ENCODE results near the gene CSAD. TPM values are rescaled to one million over a fixed set of nuclear protein-coding genes. Genes with fewer than 3 reads are reported as not detected.
"Not testable (repeated sequence)": the region's sequence is repeated elsewhere in the genome, so short reads cannot be mapped to it uniquely, and the experiment has no call there.

Gene CSAD
- total RNA-seq, 1 donor from 2014 or later, result 17.3 TPM

DNA sequence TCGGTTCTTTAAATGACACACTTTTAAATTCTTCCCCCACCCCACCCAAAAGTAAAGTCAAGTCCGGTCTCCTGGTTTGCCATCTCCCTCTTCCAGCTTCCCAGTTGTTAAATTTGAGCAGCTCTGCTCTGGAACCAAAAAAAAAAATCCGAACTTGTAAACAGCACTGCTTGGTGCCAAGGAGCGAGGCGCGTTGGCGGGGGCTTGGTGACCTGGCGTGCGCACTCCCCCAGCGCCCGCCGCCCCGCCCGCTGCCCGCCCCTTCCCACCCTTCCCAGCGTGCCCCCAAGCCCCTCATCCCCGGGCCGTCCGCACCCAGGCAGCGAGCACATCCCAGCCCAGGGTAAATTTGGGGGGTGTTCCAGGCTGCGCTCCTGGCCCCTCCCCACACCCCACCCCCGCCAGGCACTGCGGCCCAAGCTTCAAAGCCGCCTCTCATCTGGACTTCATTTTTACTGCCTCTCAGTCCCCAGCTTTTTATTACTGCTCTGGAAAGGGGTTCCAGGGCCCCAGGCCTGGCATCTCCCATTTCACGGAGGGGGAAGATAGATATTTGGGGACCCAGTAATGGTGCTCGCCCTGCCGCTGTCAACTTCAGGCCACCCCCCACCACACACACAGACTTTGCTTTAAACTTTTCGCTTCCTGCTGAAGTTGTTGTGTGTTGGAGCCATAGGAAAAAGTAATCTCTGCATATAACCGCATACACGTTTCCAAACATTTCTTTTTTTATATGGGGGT, 38.0 kb upstream of the CSAD start:
- DNase-seq (ENCODE audit: extremely low read depth, low read depth, low spot score), result no peak

DNA sequence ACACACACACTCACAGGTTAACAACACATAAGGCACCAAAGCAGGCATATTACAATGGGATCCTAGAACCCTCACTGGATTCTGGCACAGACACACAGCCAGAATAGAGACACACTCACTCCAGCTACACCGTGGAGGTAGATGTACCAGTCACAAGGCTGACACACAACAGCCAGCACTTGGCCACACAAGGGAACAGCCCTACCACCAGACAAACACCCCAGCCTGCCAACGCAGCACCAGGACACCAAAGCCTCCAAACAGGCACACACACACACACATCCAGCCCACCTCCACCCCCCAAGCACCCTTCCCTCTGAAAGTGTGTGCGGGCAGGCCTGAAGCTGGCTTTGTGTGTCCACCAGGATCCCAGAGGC, 37.2 kb upstream of the CSAD start:
- no peak for DNase-seq (ENCODE audit: extremely low read depth, low read depth, low spot score)

DNA sequence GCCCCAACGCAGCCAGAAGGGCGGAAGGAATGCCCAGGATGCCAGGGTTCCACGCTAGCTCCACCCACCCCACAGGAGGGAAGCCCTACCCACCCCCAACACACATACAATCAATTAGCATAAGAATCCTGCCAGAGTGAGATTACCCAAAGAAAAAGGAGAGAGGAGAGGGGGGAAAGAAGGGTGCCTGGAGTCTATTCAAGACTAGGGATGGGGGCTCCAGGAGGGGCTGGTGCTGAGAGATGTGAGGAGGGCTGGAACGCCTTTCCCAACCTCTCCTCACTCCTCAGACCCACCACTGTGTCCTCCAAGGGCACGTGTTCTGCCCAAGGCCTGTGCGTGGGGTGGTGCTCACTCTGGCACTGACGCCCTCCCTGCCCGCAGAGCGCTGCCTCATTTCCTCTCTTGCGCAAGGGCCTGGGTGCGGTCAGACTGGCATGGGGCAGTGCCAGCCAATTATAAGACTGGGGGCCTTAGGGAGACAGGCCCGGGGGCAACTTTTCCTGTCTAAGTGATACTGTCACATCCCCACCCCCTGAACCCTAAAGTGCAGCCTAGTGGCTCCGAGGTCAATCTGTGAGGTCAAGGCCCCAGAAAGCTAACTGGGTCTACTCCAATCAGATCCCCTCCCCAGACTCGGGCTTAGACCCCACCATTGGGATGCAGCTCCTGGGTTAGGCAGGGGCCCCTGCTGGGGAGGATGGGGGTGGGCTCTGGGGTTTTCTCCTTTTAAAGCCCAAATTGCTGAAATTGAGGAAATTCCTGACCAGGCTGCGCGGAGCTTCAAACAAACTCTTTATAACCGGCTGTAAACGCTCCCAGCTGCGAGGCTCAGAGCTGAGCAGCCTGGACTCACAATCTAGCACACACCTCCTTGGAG, 36.6 kb upstream of the CSAD start:
- DNase-seq (ENCODE audit: extremely low read depth, low read depth, low spot score), result no peak

DNA sequence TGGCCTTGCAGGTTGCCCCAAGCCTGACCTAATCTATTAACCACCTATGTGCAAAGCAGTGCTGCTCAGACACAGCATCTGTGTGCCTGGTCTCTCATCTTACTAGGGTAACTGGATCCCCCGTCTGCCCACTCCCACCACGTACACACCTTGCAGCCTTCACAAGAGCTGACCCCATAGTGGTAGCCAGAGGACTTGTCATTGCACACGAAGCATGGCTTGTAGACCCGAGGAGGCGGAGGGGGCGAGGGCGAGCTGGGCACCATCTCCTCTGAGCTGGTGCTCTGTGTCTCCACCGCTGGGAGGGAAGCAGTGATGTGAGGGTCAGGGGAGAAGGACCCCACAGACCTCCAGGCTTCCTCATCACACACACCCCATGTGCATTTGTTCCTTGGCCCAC, 34.8 kb upstream of the CSAD start:
- DNase-seq (ENCODE audit: extremely low read depth, low read depth, low spot score), result no peak

DNA sequence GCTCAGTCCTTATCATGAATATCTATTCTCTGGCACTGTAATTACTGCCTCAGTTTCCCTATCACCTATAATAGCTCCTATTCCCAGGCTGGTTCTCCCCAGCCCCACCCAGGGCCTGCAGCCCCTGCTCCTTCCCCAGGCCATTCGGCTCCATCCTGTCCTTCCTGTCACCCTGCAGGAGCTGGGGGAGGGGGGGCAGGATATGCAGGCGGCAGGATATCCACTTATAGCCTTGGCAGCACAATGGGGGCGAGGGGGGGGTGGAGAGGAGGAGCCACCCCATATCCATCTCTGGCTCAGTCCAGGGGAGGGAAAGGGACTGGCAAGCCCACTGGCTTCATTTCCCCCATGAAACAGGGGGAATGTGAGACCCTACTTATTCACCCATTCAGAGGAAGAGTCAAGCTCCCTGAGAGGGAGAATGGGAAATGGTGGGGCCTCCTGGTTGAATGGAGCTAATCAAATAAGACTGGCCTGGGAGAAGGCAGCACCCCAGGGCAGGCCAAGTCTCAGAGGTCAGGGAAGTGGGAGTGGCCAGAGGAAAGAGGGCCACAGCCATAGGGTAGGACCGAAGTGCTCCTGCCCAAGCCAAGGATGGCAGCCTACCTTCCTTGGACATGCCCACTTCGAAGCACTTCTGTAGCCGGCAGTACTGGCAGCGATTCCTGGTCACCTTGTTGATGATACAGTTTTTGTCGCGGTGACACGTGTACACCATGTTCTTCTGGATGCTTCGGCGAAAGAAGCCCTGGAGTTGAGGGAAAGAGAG, 34.1 kb upstream of the CSAD start:
- DNase-seq (ENCODE audit: extremely low read depth, low read depth, low spot score), result no peak

DNA sequence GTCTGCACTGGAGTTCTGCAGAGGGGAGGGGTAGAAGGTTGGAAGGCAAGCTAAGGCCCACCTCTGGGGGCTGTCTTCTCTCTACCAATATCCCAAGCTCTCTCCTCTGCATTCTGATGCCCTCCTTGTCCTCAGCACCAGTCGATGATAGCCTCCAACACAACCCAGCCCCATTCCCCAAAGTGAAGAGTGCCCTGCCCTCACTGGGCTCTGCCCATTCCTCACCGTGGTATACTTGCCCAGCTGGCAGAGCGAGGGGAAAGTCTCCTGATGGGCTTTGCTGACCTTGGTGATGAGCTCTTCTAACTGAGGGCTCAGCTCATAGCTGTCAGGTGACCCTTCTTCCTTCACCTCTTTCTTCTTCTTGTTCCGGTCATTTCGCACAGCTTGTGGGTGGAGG, 33.5 kb upstream of the CSAD start:
- no peak for DNase-seq (ENCODE audit: extremely low read depth, low read depth, low spot score)

DNA sequence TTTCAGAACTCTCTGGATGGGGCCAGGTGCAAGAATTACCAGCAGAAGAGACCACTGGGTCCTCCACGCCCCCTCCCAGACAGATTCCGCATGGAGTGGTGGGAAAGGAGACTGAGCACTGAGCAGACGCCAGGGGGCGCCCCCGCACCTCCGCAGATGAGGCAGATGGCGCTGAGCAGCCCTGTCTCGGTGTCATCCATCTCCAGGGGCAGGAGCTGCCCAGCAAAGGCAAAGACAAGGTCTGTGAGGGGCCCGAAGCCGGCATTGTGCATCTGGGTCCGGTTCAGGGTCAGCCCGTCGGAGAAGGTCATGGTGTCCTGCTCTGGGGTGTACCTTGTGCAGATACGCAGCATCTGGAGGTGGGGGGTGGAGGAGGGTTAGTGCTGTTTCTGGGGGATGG, 32.6 kb upstream of the CSAD start:
- DNase-seq (ENCODE audit: extremely low read depth, low read depth, low spot score), result no peak

DNA sequence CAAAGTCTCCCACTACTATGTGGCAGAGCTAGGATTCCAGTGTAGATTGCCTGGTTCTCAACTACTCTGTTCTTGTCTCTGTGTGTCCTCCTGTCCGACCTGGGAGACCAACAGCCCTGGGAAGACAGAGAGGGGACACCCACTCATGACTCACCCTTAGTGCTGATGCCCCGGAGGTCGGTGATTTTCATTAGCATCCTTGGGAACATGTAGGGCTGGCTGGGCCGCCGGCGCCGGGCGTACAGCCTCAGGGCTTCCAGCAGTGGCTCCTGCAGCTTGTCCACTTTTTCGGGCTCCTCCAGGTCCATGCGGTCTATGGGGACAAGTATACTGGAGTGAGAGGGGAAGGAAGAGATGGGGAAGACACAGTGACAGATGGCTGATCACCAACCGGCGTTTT, 32.2 kb upstream of the CSAD start:
- no peak for DNase-seq (ENCODE audit: extremely low read depth, low read depth, low spot score)

DNA sequence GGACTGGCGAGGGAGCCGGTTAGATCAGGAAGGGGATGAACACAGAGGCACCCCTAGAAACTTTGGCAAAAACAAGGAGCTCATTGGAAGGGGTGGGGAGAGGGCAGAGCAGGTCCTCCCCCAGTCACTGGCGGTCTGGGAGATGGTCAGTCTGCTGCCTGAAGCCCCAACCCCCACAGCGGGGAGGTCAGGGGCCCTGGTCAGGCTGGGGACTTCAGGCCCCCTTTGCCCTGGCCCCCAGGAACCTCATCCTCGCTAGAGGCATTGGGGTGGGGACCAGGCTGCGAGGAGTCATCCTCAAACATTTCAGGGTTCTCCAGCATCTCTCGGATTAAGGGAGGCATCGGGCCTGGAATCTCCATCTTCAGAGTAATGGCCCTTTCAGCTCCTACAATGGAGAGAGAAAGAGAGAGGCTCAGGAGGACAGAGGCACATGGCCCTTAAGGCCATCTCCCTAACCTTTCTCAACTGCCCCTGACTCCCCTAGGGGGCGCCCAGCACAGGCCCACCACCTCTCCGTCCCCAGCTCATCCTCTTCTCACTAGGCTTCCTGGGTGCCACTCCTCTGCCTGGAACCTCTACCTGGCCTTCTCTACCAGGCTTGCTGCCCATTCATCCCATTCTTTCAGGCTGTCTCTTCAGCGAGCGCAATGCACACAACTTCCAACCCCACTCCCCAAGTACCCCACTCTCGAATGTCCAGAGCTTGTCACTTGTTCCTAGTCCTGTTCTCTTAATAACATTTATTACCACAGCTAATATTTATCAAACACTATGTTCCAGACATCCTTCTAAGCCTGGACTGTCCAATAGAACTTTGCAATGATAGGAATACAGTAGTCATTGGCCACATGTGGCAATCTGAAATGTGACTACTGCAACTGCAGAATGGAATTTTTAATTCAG, 31.0 kb upstream of the CSAD start:
- no peak for DNase-seq (ENCODE audit: extremely low read depth, low read depth, low spot score)

DNA sequence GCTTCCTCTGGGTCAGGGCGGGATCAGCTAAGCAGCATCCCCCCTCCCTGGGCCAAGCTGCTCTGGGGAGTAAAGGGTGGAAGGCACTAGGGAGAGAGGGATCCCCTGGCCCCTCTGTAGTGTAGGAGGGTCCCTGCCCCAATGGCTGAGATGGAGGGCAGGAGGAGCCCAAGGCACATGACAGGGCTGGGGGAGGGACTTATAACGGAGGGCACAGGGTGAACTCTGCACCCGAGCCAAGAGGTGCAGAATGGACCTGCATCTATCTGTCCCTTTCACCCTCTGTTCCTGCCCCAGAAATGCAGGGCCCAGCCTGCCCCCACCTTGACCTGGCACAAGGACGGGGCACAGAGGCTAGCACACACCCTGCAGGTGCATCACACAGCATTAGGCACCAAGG, 30.1 kb upstream of the CSAD start:
- no peak for DNase-seq (ENCODE audit: extremely low read depth, low read depth, low spot score)

DNA sequence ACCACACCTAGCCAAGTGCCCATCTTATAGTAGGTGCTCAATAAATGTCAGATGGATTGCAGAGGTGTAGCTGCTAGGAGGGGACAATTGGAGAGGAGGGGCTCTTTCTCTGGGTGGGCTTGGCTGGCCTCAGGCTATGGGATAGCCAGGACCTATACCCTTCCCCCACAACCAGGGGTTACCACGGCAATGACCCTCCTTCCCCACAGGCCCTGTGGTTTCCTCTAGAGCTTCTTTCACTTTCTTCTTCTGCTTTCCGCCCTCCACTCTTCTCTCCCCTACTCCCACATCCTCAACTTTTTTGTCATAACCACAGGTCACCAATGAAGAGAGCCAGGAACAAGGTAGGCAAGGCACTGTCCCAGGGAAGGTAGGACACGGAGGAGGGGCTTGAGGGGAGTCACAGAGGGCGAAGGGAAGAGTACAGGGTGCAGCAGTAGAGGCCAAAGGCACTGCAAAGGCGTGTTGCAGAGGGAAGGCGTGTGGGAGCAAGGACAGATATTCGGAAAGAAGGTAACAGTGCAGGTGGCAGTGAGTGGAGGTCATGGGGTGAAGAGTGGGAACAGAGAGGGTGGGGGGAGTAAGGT, 28.2 kb upstream of the CSAD start:
- DNase-seq (ENCODE audit: extremely low read depth, low read depth, low spot score), result no peak

DNA sequence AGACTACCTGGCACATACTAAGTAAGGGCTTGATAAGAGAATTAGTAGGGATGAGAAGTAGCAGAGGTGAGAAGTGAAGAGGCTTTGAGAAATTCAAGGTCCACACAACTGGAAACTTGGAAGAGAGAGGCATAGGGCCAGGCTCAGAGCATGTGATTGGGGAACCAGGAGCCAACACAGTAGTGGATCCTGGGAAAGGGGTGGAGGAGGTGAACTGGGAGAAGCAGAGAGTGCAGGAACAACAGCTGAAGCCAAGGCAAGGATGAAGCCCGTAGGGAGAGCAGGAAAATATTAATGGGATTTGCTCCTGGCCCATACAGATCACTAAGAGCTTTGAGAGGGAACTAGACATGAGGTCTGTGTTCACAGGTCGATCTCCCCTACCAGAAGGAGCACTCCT, 27.7 kb upstream of the CSAD start:
- DNase-seq (ENCODE audit: extremely low read depth, low read depth, low spot score), result no peak

DNA sequence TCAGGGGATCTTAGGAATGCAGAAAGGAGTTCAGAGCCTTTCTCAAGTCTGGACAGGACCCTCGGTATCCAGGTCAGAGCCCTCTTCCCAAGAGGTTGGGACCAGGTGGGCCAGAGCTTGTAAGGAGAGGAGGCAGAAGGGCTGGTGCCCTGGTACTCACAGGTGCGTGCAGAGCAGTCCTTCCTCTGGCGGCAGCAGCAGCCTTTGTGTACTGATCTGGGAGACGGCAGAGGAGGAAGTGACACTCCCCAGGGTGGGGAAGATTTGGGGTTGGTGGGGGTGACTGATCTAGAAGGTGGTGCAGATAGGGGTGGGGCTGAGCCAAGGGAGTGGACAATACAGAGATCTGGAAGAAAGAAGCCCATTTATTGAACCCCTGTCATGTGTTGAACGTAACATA, 26.3 kb upstream of the CSAD start, which contains the start of gene ITGB7:
Gene ITGB7, minus strand, starts transcription at position 210 of the 400 bp plus-strand sequence. CDS start 6,808 bp downstream, outside the sequence.
- DNase-seq (ENCODE audit: extremely low read depth, low read depth, low spot score), result no peak

DNA sequence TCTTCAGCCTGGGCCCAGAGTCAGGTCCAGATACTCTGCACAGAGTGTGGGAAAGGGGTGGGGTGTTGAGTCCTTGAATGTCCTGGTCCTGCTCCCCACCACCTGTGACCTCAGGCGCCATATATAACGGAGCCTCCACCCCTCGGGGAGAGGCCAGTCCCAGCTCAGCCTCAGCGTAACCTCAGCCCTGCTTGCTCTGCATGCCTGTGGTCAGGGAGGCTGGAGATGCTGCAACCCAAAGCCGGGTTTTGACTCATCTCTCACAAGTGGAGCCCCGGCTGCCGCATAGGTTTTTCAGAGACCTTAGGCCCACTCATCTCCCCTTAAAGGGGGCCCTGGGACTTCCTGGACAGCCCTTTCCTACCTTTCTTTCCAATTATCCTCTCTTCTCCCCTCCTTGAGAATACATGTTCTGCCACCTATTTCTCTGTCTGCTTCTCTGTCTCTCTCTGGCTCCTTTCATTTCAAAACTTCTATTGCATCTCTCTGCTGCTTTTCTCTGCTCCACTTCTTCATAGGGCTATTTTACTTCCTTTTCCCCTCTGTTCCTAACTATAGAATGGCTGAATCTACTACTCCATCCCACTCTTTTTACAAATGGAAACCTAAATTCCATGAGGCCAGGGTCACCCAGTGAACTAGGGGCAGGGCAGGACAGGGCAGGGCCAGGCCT, 25.2 kb upstream of the CSAD start:
- no peak for DNase-seq (ENCODE audit: extremely low read depth, low read depth, low spot score)

DNA sequence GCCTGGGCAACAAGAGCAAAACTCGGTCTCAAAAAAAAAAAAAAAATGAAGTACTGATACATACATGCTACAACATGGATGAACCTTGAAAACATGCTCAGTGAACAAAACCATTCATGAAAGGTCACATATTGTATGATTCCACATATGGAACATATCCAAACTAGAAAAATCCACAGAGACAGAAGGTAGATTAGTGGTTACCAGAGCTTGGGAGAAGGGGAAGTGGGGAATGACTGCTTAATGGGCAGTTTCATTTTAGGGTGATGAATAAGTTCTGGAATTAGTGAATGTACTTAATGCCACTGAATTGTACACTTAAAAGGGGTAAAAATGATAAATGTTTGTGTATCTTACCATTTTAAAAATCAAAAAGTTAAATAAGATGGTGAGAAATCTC, 23.6 kb upstream of the CSAD start:
- no peak for DNase-seq (ENCODE audit: extremely low read depth, low read depth, low spot score)

DNA sequence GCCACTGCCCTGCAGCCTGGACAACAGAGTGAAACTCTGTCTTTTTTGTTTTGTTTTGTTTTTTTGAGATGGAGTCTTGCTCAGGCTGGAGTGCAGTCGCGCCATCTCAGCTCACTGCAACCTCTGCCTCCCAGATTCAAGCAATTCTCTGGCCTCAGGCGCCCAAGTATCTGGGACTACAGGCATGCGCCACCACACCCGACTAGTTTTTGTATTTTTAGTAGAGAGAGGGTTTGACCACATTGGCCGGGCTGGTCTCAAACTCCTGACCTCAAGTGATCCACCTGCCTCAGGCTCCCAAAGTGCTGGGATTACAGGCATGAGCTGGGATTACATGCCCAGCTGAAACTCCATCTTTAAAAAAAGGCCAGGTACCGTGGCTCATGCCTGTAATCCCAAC, 21.6 kb upstream of the CSAD start:
- not testable (repeated sequence) for DNase-seq (ENCODE audit: extremely low read depth, low read depth, low spot score)

DNA sequence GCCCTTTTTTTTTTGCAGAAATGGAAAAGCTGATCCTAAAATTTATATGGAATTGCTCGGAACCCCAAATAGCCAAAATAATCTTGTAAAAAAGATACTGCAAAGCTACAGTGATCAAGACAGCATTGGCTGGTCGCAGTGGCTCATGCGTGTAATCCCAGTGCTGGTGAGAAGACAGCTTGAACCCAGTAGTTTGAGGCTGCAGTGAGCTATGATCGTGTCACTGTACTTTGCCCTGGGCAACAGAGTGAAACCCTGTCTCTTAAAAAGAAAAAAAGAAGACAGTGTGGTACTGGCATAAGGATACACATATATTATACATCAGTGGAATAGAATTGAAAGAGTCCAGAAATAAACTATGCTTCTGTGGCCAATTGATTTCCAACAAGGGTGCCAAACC, 20.9 kb upstream of the CSAD start:
- no peak for DNase-seq (ENCODE audit: extremely low read depth, low read depth, low spot score)

DNA sequence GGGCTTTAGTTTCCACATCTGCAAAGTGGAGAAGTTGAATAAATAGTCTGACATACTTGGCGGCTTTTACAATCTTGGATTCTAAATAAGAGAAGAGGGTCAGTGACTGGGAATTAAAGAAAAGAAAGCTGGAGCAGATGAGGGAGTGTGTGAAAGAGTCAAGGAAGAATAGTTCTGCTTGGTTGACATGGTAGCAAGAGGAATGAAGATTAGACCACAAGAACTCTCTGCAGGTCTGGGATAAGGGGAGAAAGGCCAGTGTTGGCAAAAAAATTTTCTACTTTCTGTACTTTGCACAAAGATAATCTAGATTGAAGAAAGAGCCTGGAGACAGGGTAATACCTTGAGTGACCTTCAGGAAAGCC, 20.4 kb upstream of the CSAD start:
- DNase-seq (ENCODE audit: extremely low read depth, low read depth, low spot score), result no peak

DNA sequence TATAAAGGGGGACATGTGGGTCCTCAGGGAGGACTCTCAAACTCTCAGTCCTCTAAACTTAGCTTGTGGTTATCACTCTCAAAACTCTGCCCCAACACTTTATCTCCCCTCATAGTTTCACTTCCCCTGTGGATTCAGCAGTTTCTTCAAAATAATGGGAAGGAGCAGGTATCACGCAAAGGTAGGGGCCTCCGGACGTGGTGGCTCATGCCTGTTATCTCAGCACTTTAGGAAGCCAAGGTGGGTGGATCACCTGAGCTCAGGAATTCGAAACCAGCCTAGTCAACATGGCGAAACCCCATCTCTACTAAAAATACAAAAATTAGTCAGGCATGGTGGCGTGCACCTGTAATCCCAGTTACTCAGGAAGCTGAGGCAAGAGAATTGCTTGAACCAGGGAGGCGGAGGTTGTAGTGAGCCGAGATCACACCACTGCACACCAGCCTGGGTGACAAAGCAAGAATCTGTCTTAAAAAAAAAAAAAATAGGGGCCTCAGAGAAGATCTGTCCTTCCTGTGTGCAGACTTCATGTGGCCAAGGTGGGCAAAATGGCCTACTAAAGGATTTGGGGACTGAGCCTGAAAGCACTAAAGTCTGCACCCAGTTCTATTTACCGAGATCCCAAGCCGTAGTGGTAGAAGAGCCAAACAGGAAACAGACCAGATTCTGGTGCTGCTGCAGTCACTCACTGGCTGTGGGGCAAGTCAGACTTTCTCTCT, 19.9 kb upstream of the CSAD start:
- DNase-seq (ENCODE audit: extremely low read depth, low read depth, low spot score), result no peak
